Brain microvascular endothelial cell (primary cell): Measurements from ENCODE around the gene SEPTIN12.
A peak's percentile ranks its signal among the peaks of the same experiment; 100 is the strongest.

ENCODE experiments used
- DNase-seq: peaks from one replicate; pipeline ENCODE4 v3.0.0-alpha.2; 2020
- H3K27ac ChIP-seq: fragments of 250-450 bp; sonication (Bioruptor Pico); 2 replicates; pipeline ENCODE4 v1.5.1; 2020; ENCODE audit warnings: mild to moderate bottlenecking, moderate library complexity
- H3K27me3 ChIP-seq: fragments of 250-450 bp; sonication (Bioruptor Pico); replicated peaks from 2 replicates; pipeline ENCODE4 v1.5.1; 2020; ENCODE audit warnings: mild to moderate bottlenecking
- H3K36me3 ChIP-seq: fragments of 250-450 bp; sonication (Bioruptor Pico); replicated peaks from 2 replicates; pipeline ENCODE4 v1.5.1; 2020; ENCODE audit warnings: mild to moderate bottlenecking
- H3K4me3 ChIP-seq: 2 replicates; pipeline ENCODE4 v1.5.1; 2011; ENCODE audit warnings: low read depth, mild to moderate bottlenecking, control low read depth, low read length, moderate library complexity
- in situ Hi-C: cut with HindIII; loops from 2 replicates; pipeline ENCODE4 v1.10.0; 2017; ENCODE audit warnings: low sequenced_read_pairs, low pct_ligation_motif_present
- TF ChIP-seq, protein P1 (sequence below): IDR thresholded peaks from 2 replicates; pipeline ENCODE4 v1.5.1; 2011; ENCODE audit warnings: low read depth, mild to moderate bottlenecking, moderate library complexity, low read length, control low read depth, inconsistent platforms; ENCODE audit errors: missing control alignments

Gene SEPTIN12

DNA sequence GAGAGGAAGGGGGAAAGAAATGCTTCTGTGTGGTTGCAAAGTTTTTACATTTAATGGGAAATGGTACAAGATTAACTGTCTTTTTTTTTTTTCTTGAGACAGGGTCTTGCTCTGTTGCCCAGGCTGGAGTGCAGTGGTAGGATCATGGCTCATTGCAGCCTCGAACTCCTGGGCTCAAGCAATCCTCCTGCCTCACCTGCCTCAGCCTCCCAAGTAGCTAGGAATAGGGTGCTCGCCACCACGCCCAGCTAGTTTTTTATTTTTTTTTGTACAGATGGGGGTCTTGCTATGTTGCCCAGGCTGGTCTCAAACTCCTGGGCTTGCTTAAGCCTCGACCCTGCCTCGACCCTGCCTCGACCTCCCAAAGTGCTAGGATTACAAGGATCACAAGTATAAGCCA is 18.1 kb upstream of the SEPTIN12 start:
- Histone ChIP-seq H3K27me3 (no peaks in the 10 kb centered on the region), H3K36me3 (peaks cover 30% of the 10 kb centered on the region), H3K27ac (no peak overlapping the region), H3K4me3 (no peak overlapping the region)
- TF ChIP-seq, protein P1, sequence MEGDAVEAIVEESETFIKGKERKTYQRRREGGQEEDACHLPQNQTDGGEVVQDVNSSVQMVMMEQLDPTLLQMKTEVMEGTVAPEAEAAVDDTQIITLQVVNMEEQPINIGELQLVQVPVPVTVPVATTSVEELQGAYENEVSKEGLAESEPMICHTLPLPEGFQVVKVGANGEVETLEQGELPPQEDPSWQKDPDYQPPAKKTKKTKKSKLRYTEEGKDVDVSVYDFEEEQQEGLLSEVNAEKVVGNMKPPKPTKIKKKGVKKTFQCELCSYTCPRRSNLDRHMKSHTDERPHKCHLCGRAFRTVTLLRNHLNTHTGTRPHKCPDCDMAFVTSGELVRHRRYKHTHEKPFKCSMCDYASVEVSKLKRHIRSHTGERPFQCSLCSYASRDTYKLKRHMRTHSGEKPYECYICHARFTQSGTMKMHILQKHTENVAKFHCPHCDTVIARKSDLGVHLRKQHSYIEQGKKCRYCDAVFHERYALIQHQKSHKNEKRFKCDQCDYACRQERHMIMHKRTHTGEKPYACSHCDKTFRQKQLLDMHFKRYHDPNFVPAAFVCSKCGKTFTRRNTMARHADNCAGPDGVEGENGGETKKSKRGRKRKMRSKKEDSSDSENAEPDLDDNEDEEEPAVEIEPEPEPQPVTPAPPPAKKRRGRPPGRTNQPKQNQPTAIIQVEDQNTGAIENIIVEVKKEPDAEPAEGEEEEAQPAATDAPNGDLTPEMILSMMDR, result no peak
- no peak for DNase-seq
- in situ Hi-C loops, result no loop called here

DNA sequence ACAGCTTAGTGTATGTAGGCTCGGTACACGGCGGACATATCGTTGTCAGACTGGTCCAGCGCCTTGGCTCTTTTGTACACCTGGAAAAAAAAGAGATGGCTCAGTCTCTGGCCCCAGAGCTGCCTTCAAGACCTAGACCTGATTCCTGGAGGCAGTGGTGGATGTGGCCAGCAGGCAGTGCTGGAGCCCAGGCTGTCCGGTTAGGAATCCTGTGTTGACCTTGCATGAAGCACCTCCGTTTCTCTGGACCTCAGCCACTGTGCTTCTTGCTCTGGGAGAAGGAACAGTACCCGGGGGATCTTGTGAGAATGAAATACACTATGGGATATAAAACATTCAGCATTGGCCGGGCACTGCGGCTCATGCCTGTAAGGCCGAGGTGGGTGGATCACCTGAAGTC is 17.1 kb upstream of the SEPTIN12 start:
- Histone ChIP-seq H3K4me3 (no peak overlapping the region), H3K27ac (no peak overlapping the region), H3K27me3 (no peaks in the 10 kb centered on the region), H3K36me3 (peaks cover 24% of the 10 kb centered on the region)
- no peak for DNase-seq
- TF ChIP-seq, protein P1, result no peak
- in situ Hi-C loops, result no loop called here

- Histone ChIP-seq H3K4me3 (no peak overlapping the region), H3K27me3 (no peaks in the 10 kb centered on the region), H3K36me3 (peaks cover 20% of the 10 kb centered on the region), H3K27ac (no peak overlapping the region)
- DNase-seq, result no peak
- TF ChIP-seq, protein P1, result no peak
- in situ Hi-C loops, result no loop called here
Observed at GRCh38 chr16:4803898-4804762, 16.0 kb upstream of the SEPTIN12 start.

- Histone ChIP-seq H3K4me3 (peak overlapping the region; percentile 75), H3K27me3 (no peaks in the 10 kb centered on the region), H3K27ac (peak overlapping the region; percentile 70), H3K36me3 (peaks cover 21% of the 10 kb centered on the region)
- TF ChIP-seq, protein P1, result no peak
- in situ Hi-C loops, result no loop called here
- DNase-seq, result no peak
Observed at GRCh38 chr16:4803401-4803844, 15.3 kb upstream of the SEPTIN12 start.

DNA sequence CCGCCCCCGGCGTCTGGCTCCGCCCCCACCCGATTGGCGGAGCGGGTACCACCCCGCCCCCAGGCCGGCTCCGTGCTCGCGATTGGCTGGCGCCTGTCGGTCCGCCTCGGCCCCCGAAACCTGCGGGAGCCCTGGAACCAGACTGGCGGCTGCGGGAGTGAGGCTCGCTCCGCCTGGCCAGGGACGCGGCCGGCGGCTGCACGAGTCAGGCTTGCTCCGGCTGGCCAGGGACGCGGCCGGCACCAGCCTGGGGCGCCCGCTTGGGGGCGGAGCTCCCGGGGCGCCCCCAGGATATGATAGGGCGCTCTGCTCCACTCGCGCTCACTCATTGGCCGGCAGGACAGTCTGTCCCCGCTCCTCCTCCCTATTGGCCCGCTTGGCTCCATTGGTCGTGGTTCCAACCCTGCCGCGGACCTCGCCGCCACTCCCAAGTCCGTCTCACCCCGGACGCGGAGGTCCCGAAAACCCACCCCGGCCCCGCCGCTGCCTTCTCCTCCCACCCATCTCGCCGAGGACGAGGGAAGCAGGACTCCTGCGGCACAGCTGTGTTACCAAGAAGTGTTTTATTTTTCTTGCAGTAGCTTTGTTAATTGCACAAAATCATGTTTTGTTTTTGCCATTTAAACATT is 14.6 kb upstream of the SEPTIN12 start:
- DNase-seq, result peak; percentile 91
- H3K27me3 ChIP-seq, result no peaks in the 10 kb centered on the region
- in situ Hi-C loops, result no loop called here
- H3K36me3 ChIP-seq, result peaks cover 15% of the 10 kb centered on the region
- peak overlapping the region; percentile 70 for H3K27ac ChIP-seq
- TF ChIP-seq, protein P1, result peak; percentile 3
- peak overlapping the region; percentile 75 for H3K4me3 ChIP-seq
